MM.1S (cell line): Measurements from ENCODE around the gene PIK3R2.

Experiments used
- EZH2 ChIP-seq: fragments of 300-600 bp; sonication (generic); optimal IDR thresholded peaks from 2 replicates; pipeline ENCODE3; 2017; ENCODE audit warnings: low read depth, mild to moderate bottlenecking, antibody characterized with exemption, low read length, mixed read lengths
- EZH2phosphoT487 ChIP-seq: fragments of 300-600 bp; sonication (generic); IDR thresholded peaks from 2 replicates; pipeline ENCODE4 v1.6.1; 2018; ENCODE audit warnings: antibody characterized with exemption, low read length

GRCh38 chr19:18117692-18118378 lies 35.1 kb upstream of the PIK3R2 start:
- TF ChIP-seq EZH2 (no peak), EZH2phosphoT487 (no peak)
